Eye (tissue), 1 donor: ENCODE measurements around the gene OR2T3.
"Not testable (repeated sequence)": the region's sequence is repeated elsewhere in the genome, so short reads cannot be mapped to it uniquely, and the experiment has no call there.

Source experiments
- DNase-seq: peaks from one replicate; pipeline ENCODE4 v3.0.0-alpha.2; 2015

The OR2T3 gene

DNA sequence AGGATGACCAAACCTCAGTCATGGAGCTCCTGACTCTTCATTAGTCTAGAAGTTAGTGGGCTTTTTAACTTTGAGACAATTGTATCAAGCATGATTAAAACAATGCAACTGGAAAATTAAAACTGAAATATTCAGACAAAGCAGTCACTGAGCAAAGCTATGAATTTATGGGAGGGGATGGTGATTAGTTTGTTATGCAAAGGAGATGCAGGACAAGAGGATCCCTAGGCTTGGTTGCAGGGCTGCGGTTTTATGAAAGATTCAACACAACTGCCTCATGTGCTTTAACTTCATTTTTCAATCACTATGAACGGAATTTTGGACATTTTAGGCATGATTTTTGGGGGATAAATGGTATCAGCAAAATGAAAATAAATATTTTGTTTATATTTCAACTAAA, 1.0 kb upstream of the OR2T3 start:
- not testable (repeated sequence) for DNase-seq

DNA sequence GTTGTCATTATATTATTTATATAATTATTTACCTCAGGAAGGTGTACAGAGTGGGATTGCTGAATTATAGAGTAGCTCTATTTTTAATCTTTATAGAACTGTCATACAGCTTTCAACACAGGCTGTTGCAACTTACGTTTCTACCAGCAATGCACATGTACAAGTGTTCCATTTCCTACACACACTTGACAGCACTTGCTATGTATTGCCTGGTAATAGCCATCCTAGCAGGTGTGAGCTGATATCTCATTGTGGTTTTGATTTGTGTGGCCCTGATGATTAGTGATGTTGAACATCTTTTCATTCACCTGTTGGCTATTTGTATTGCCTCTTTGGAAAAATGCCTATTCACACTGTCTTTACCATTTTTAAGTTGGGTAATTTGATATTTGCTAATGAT, 2.5 kb downstream of the OR2T3 start:
- not testable (repeated sequence) for DNase-seq

DNA sequence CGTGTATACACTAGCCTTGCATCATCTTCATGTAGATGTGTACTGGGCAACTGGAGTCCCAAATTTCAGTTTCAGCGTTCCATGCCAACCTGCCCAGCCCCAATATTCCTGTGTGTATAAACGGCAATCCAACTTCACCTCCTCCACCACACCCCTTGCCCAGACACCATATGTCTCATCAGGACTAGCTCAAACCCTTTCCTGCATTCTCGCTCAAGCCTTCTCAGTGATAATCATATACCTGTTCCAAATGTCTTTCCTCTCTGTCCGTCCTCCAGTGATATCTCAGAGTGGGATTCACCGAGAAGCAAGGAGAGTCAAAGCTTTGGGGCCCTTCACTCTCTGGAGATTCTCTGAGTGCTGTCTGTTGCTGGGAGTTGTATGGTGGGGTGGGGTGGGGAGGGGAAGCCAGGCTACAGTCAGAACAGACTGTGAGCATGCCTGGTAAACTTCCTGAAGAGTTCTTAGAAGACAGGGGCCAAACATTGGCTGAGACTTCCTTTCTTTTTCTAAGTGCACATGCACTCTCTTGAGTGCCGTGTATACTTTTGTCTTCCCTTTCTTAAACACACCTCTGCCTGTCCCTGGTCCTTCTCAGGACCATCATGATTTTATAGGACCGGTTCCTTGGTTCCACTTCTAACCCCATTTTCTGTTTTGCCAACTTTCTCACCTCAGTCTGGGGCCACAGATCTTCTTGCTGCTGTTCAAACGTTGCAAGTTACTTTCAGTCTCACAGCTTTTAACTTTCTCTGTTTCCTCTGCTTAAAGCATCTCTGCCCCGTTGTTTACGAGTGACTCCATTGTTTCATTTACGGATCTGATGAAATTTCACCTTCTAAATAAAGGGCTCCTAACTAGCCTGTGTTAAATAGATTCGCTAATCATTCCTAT, 8.8 kb downstream of the OR2T3 start:
- not testable (repeated sequence) for DNase-seq

DNA sequence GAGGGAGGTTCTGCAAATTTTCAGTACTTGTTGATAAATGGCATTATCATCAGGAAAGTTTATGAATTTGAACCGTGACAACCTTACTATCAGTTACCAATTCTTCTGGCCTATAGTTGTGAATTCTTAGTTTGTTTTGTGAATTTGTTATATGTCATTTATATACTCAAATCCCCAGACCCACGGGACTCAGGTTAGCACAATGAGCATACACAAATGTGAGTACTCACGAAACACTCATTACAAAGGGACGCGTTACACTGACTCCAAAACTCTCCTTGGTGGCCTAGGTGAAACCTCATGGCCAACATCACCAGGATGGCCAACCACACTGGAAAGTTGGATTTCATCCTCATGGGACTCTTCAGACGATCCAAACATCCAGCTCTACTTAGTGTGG, 15.1 kb downstream of the OR2T3 start, which contains the start of gene OR2T5:
TSS of gene OR2T5 (plus strand) at position 301 of the 400 bp plus-strand sequence. CDS start at position 301, 0 bp downstream.
- DNase-seq = not testable (repeated sequence)

DNA sequence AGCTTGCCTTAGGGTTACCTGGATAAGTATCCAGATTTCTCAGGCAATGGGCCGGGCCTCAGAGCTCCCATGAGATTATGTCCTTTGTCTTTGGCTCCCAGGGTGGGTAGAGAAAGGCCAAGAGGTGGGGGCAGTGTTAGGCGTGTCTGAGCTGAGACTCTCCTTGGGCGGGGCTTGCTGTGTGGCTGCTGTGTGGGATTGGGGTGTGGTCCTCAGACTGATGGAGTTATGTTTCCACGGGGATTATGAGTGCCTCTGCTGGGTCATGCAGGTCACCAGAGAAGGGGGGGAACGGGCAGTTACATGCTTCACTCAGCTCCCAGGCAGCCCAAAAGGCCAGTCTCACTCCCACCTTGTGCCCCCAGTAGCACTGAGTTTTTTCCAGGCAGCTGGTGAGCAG, 23.5 kb downstream of the OR2T3 start:
- DNase-seq = not testable (repeated sequence)

DNA sequence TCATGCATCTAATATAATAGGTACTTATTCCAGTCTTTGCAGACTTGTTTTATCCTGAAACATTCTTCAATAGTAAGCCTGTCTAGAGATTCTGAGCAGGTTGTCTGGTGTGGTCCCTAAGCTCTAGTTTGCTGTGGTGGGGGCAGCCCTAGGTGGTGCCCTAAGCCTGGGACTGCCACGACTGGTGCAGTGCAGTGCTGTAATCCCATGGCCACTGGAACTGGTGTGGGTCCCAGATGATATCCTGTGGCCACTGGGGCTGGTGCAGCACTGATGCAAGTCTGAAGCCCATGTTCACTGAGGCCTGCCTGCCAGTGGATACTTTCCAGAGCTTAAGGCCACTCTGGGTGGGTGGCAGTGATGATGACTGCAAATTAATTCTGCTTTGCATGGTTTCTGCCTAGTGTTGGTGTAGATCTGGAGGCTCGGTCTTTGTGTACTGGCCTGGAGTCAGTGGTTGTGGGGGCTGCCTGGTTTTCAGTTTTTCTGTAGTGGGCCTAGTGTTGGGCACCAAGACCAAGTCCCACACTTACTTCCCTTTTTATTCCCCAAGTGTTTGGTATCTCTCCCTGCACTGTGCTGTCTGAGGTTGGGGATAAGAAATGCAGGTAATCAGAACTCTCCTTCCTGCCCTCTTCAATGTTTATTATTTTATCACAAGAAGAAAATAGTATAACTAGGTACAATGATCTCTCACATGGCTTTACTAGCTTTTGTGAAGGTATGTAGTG, 27.3 kb downstream of the OR2T3 start:
- DNase-seq = not testable (repeated sequence)

DNA sequence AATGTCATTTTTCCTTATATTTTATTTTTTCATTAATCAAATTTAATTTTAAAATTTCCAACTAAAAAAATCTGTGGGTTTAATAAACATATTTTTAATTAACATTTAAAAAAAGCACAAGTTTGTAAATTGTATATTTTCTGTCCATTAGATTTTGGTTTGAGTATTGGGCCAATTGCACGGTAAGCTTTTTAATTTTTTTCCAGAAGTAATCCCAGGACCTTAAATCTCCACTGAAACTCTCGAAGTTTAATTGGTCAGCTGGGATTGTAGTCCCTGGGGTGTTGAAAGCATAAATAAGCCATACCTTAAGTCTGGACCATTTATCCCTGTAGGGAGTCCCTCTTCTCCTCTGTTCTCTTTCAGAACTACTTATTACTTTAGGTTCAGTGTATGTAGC, 34.6 kb downstream of the OR2T3 start, which contains the start of gene OR2G6:
TSS of gene OR2G6 (plus strand) at position 301 of the 400 bp plus-strand sequence. CDS start 13,574 bp downstream, outside the sequence.
- DNase-seq = not testable (repeated sequence)

DNA sequence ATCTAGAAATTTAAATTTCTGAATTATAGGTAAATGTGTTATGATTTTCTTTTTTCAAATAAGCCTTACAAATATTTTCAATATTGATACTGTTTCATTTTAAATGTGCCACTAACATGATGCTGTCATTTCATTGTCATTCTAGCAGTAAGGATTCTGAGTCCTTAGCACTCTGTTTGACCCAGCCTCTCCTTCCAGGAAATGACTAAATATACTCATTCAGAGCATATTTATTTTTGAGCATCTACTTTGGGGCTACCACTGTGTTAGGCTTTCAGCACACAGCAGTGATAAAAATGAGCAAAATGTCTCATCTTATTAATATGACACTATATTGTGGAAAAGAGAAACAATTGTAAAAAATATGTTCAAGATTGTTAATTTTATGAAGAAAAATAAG, 37.1 kb downstream of the OR2T3 start:
- not testable (repeated sequence) for DNase-seq

DNA sequence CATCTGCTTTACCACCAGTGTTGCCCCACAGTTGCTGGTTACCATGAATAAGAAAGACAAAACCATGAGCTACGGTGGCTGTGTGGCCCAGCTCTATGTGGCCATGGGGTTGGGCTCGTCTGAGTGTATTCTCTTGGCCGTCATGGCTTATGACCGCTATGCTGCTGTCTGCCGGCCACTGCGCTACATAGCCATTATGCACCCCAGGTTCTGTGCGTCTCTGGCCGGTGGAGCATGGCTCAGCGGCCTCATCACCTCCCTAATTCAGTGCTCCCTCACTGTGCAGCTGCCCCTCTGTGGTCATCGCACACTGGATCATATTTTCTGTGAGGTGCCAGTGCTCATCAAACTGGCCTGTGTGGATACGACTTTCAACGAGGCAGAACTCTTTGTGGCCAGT, 48.7 kb downstream of the OR2T3 start:
- DNase-seq = no peak
